Lower lobe of right lung (tissue), 2 donors: ENCODE data around the gene CCDC172. TPM values are rescaled to one million over a fixed set of nuclear protein-coding genes. Genes with fewer than 3 reads are reported as not detected.

Experiments used
- ATAC-seq, 2 donors: fragments of 200-7000 bp; cut with Tn5 transposase; one replicate each; pipeline ENCODE4 v1.9.1; 2020 to 2022; ENCODE audit warnings: mild to moderate bottlenecking in 2 of 2, moderate library complexity in 2 of 2
- DNase-seq: peaks from one replicate; pipeline ENCODE4 v3.0.0-alpha.2; 2020
- H3K27ac ChIP-seq: fragments of 200-600 bp; one replicate; pipeline ENCODE4 v1.8.0; 2022
- H3K27me3 ChIP-seq: fragments of 200-600 bp; one replicate; pipeline ENCODE4 v1.8.0; 2022; ENCODE audit warnings: low read depth
- H3K36me3 ChIP-seq: fragments of 200-600 bp; one replicate; pipeline ENCODE4 v1.8.0; 2022; ENCODE audit warnings: mild to moderate bottlenecking
- H3K4me1 ChIP-seq: fragments of 200-600 bp; one replicate; pipeline ENCODE4 v1.8.0; 2022
- H3K4me3 ChIP-seq: fragments of 200-600 bp; one replicate; pipeline ENCODE4 v1.8.0; 2022; ENCODE audit warnings: mild to moderate bottlenecking
- H3K9me3 ChIP-seq: fragments of 200-600 bp; one replicate; pipeline ENCODE4 v1.8.0; 2022
- intact Hi-C: fragments of 100-400 bp; cut with DNase I; formaldehyde crosslinking; loops from one replicate; pipeline ENCODE4 v1.11.0; 2022
- total RNA-seq: library from RNA; stranded (reverse); fragmentation: NEBNext Ultra II Directional; extraction: Animal tissue kit (Norgen Biotek cat#: 25700); gene quantifications from one replicate; pipeline ENCODE4 v1.2.1, GENCODE V29; 2021
- TF ChIP-seq, protein P1 (sequence below): fragments of 200-600 bp; IDR thresholded peaks from one replicate; pipeline ENCODE4 v1.8.0; 2022; ENCODE audit warnings: antibody characterized with exemption, mild to moderate bottlenecking
- donor health status: DM: no; HTN: yes; CAD: no; lungs with severe emphysema.

Gene CCDC172
- total RNA-seq, 1 donor from 2014 or later = not detected

- Histone ChIP-seq H3K4me3 (no peak overlapping the region), H3K9me3 (no peaks in the 10 kb centered on the region), H3K27ac (no peak overlapping the region), H3K27me3 (no peaks in the 10 kb centered on the region), H3K4me1 (no peaks in the 10 kb centered on the region), H3K36me3 (no peaks in the 10 kb centered on the region)
- ATAC-seq (no peak), DNase-seq (no peak)
- intact Hi-C loops = no loop called here
- TF ChIP-seq, protein P1, sequence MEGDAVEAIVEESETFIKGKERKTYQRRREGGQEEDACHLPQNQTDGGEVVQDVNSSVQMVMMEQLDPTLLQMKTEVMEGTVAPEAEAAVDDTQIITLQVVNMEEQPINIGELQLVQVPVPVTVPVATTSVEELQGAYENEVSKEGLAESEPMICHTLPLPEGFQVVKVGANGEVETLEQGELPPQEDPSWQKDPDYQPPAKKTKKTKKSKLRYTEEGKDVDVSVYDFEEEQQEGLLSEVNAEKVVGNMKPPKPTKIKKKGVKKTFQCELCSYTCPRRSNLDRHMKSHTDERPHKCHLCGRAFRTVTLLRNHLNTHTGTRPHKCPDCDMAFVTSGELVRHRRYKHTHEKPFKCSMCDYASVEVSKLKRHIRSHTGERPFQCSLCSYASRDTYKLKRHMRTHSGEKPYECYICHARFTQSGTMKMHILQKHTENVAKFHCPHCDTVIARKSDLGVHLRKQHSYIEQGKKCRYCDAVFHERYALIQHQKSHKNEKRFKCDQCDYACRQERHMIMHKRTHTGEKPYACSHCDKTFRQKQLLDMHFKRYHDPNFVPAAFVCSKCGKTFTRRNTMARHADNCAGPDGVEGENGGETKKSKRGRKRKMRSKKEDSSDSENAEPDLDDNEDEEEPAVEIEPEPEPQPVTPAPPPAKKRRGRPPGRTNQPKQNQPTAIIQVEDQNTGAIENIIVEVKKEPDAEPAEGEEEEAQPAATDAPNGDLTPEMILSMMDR = no peak
Observed at GRCh38 chr10:116300542-116300941, 23.7 kb upstream of the CCDC172 start.

DNA sequence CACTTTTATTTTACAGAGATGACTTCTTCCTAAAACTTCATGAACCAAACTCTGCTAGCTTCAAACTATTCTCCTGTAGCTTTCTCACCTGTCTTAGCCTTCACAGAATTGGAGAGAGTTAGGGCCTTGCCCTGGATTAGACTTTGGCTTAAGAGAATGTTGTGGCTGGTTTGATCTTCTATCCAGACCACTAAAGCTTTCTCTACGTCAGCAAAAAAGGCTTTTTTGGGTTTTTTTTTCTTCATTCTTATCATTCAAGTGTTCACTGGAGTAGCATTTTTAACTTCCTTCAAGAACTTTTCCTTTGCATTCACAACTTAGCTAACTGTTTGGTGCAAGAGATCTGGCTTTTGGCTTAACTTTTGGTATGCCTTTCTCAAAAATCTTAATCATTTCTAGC lies 19.3 kb upstream of the CCDC172 start:
- Histone ChIP-seq H3K36me3 (no peaks in the 10 kb centered on the region), H3K27me3 (no peaks in the 10 kb centered on the region), H3K4me3 (no peak overlapping the region), H3K9me3 (no peaks in the 10 kb centered on the region), H3K4me1 (no peaks in the 10 kb centered on the region), H3K27ac (no peak overlapping the region)
- ATAC-seq = no peak
- intact Hi-C loops = no loop called here
- TF ChIP-seq, protein P1 = no peak
- DNase-seq = no peak

GRCh38 chr10:116306847-116307246 lies 17.4 kb upstream of the CCDC172 start:
- intact Hi-C loops = no loop called here
- no peak overlapping the region for H3K4me3 ChIP-seq
- H3K4me1 ChIP-seq = no peaks in the 10 kb centered on the region
- no peaks in the 10 kb centered on the region for H3K27me3 ChIP-seq
- ATAC-seq = no peak
- H3K36me3 ChIP-seq = no peaks in the 10 kb centered on the region
- TF ChIP-seq, protein P1 = no peak
- H3K9me3 ChIP-seq = no peaks in the 10 kb centered on the region
- no peak overlapping the region for H3K27ac ChIP-seq
- no peak for DNase-seq

GRCh38 chr10:116307455-116307854 lies 16.8 kb upstream of the CCDC172 start:
- ATAC-seq (no peak), DNase-seq (no peak)
- Histone ChIP-seq H3K36me3 (no peaks in the 10 kb centered on the region), H3K4me3 (no peak overlapping the region), H3K27ac (no peak overlapping the region), H3K9me3 (no peaks in the 10 kb centered on the region), H3K27me3 (no peaks in the 10 kb centered on the region), H3K4me1 (no peaks in the 10 kb centered on the region)
- TF ChIP-seq, protein P1 = no peak
- intact Hi-C loops = no loop called here

- Histone ChIP-seq H3K36me3 (no peaks in the 10 kb centered on the region), H3K9me3 (no peaks in the 10 kb centered on the region), H3K4me1 (no peaks in the 10 kb centered on the region), H3K27ac (no peak overlapping the region), H3K27me3 (no peaks in the 10 kb centered on the region), H3K4me3 (no peak overlapping the region)
- TF ChIP-seq, protein P1 = no peak
- ATAC-seq = no peak
- intact Hi-C loops = no loop called here
- no peak for DNase-seq
Observed at GRCh38 chr10:116311016-116311415, 13.2 kb upstream of the CCDC172 start.
